Measurements from ENCODE around the gene IMPACT. TPM values are rescaled to one million over a fixed set of nuclear protein-coding genes. Genes with fewer than 3 reads are reported as not detected.

IMPACT gene
- total and polyA plus RNA-seq, 2 of the 4 experiments (the other 2 are of a cell fraction), result 11.8 to 13.8 TPM

GRCh38 chr18:24400587-24400986 is 25.9 kb upstream of the IMPACT start:
- POLR2A ChIA-PET (ENCODE audit: unreplicated experiment), result no interaction called here
- WGBS, 2 experiments (ENCODE audit: extremely low coverage in 2 of 2, insufficient read length in 1 of 2), result no CpG with 5 or more reads among the region's 2 CpGs
- peaks cover 0 to 7% of the 10 kb centered on the region in 2 experiments; a peak in 2 of 4 replicates for H3K79me1 ChIP-seq (ENCODE audit: low read depth in 1 of 2, low read length in 2 of 2)

More at GRCh38 chr18:24400587-24400986, 25.9 kb upstream of the IMPACT start:
- 0 out of 2 replicates have a peak, but pooled peaks cover 2% of the 10 kb centered on the region for H3K4me1 ChIP-seq (ENCODE audit: control insufficient read depth, insufficient read depth, low read length)
- H4K91ac ChIP-seq (ENCODE audit: insufficient read depth, low read depth, low read length), result no peak overlapping the region
- H2AK5ac ChIP-seq (ENCODE audit: low read depth, low read length), result no peak overlapping the region
- no peak overlapping the region for H4K5ac ChIP-seq (ENCODE audit: low read depth, low read length)
- intact Hi-C loops (cut with micrococcal nuclease), result no loop called here
- in situ Hi-C loops (cut with MboI; ENCODE audit: low sequenced_read_pairs), result no loop called here
- H3K9ac ChIP-seq (ENCODE audit: low read depth, low read length), result no peak overlapping the region
- no peak overlapping the region for H3K18ac ChIP-seq (ENCODE audit: low read depth, low read length)
- H4K8ac ChIP-seq (ENCODE audit: low read depth in 2 of 2, low read length in 2 of 2), result no peak overlapping the region
- no peak overlapping the region for H2BK15ac ChIP-seq (ENCODE audit: low read depth, low read length)
- H3K4me3 ChIP-seq (ENCODE audit: insufficient read depth, low read depth, low read length), result no peak overlapping the region
- H2AFZ ChIP-seq (replicated peaks; ENCODE audit: low read length, poor library complexity), result no peak overlapping the region
- no peak for DNase-seq
- TF ChIP-seq BHLHE40 (IDR thresholded peaks at IDR 0.05; ENCODE audit: low read depth, low read length), result no peak
- no peak for TF ChIP-seq MAFK (IDR thresholded peaks at IDR 0.05; ENCODE audit: low read depth, low read length)
- no peak for TF ChIP-seq ELK1 (IDR thresholded peaks at IDR 0.05; ENCODE audit: borderline replicate concordance, low read depth, low read length)
- no peak for TF ChIP-seq MXI1 (IDR thresholded peaks at IDR 0.05; ENCODE audit: borderline replicate concordance, low read depth, low read length)
- no peak for TF ChIP-seq NFE2L2 (IDR thresholded peaks at IDR 0.05; ENCODE audit: low read depth, low read length)
- TF ChIP-seq RCOR1 (IDR thresholded peaks at IDR 0.05; ENCODE audit: insufficient replicate concordance, low read length), result no peak
- TF ChIP-seq FOS (IDR thresholded peaks at IDR 0.05; ENCODE audit: low read depth, low read length), result no peak
- no peak for TF ChIP-seq POLR2A (IDR thresholded peaks at IDR 0.05; ENCODE audit: low read depth, low read length)
- no peak for TF ChIP-seq CTCF (conservative IDR thresholded peaks at IDR 0.05; ENCODE audit: low read depth, low read length)
- TF ChIP-seq USF2 (IDR thresholded peaks at IDR 0.05; ENCODE audit: low read depth, low read length), result no peak
- TF ChIP-seq RAD21 (IDR thresholded peaks at IDR 0.05; ENCODE audit: low read length), result no peak
- no peak for TF ChIP-seq CEBPB (IDR thresholded peaks at IDR 0.05; ENCODE audit: low read depth, low read length)
- no peak for TF ChIP-seq RFX5 (IDR thresholded peaks at IDR 0.05; ENCODE audit: low read depth, low read length)
- TF ChIP-seq MAZ (IDR thresholded peaks at IDR 0.05; ENCODE audit: borderline replicate concordance, low read depth, low read length), result no peak
- TF ChIP-seq CHD1 (IDR thresholded peaks at IDR 0.05; ENCODE audit: low read depth, low read length), result no peak
- TF ChIP-seq SMC3 (IDR thresholded peaks at IDR 0.05; ENCODE audit: low read depth, low read length), result no peak
- no peak for ATAC-seq (ENCODE audit: low read depth)
- H3K4ac ChIP-seq (ENCODE audit: low read depth, low read length), result no peak overlapping the region
- H2BK120ac ChIP-seq (ENCODE audit: low read depth, low read length), result no peak overlapping the region
- H3K14ac ChIP-seq (replicated peaks; ENCODE audit: low read depth, low read length), result no peak overlapping the region
- CTCF ChIA-PET, result no interaction called here
- 0 out of 2 replicates have a peak, but pooled peaks cover 3% of the 10 kb centered on the region for H3K9me1 ChIP-seq (ENCODE audit: insufficient read depth, low read length)
- H3K56ac ChIP-seq (ENCODE audit: extremely low read depth, insufficient read depth, low read length), result no peak overlapping the region
- no TSS peak for BruUV-seq (replicated peaks)
- dilution Hi-C loops (cut with HindIII; ENCODE audit: low sequenced_read_pairs, unreplicated experiment), result no loop called here
- no peaks in the 10 kb centered on the region for H3K36me3 ChIP-seq (ENCODE audit: control insufficient read depth, insufficient read depth, low read length)
- H3K9me3 ChIP-seq (ENCODE audit: control insufficient read depth, insufficient read depth, low read length), result no peaks in the 10 kb centered on the region
- no peak overlapping the region for H2BK20ac ChIP-seq (ENCODE audit: low read depth, low read length)
- no peak overlapping the region for H3K27ac ChIP-seq (ENCODE audit: insufficient read depth, low read length)
- H3K4me2 ChIP-seq (ENCODE audit: low read depth, low read length), result no peak overlapping the region
- no peak overlapping the region for H2BK5ac ChIP-seq (ENCODE audit: low read depth, low read length, poor library complexity, severe bottlenecking)
- H4K20me1 ChIP-seq (ENCODE audit: insufficient read depth, low read length), result no peaks in the 10 kb centered on the region
- H3K27me3 ChIP-seq (ENCODE audit: control insufficient read depth, insufficient read depth, low read length), result peaks cover 3% of the 10 kb centered on the region
- H3K23ac ChIP-seq (ENCODE audit: low read depth, low read length), result no peak overlapping the region
- H2AK9ac ChIP-seq (replicated peaks; ENCODE audit: low read depth, low read length, poor library complexity), result no peak overlapping the region
